ENCODE results near the gene ABCG4. TPM values are rescaled to one million over a fixed set of nuclear protein-coding genes. Genes with fewer than 3 reads are reported as not detected.

Gene ABCG4
- total RNA-seq, 2 experiments from 2014 or later = 0.08 TPM; not detected in 1

- no peak for TF ChIP-seq CTCF (IDR thresholded peaks at IDR 0.05)
- Mint-ChIP-seq H3K9me3 (no peaks in the 10 kb centered on the region), H3K27me3 (no peaks in the 10 kb centered on the region), H3K27ac (no peak overlapping the region), H3K4me3 (no peak overlapping the region), H3K4me1 (ENCODE audit: low read depth) (peaks cover 41% of the 10 kb centered on the region), H3K36me3 (ENCODE audit: low read depth) (peaks cover 59% of the 10 kb centered on the region)
- ChIA-PET CTCF (no interaction called here), POLR2A (interaction anchor here (0.6 kb wide), 1 partner anchor 184 kb away, joined by 3 read pairs; no protein-coding TSS in a partner anchor)
- Histone ChIP-seq H3K27ac (ENCODE audit: low read depth in 1 of 2, low read length in 2 of 2) (peak overlapping the region in 1 of 2 donors; percentile 13), H3K4me3 (ENCODE audit: low read length) (no peak overlapping the region), H3K4me1 (ENCODE audit: insufficient read depth, low read length) (peaks cover 59% of the 10 kb centered on the region), H3K27me3 (ENCODE audit: control insufficient read depth in 1 of 2, insufficient read depth in 2 of 2, low read length in 2 of 2) (no peaks in the 10 kb centered on the region), H3K9me3 (ENCODE audit: control insufficient read depth in 1 of 2, insufficient read depth in 1 of 2, low read length in 2 of 2) (no peaks in the 10 kb centered on the region), H3K36me3 (ENCODE audit: insufficient read depth, low read length) (peaks cover 65% of the 10 kb centered on the region)
- ATAC-seq (ENCODE audit: poor library complexity) (no peak), DNase-seq (no peak)
- intact Hi-C loops (cut with DNase I, micrococcal nuclease) = no loop called here
These were observed 35.1 kb upstream of the ABCG4 start for GRCh38 chr11:119113716-119114115.

GRCh38 chr11:119114351-119114750 is 34.5 kb upstream of the ABCG4 start:
- no peak overlapping the region for H3K27ac Mint-ChIP-seq
- peaks cover 34% of the 10 kb centered on the region for H3K4me1 Mint-ChIP-seq (ENCODE audit: low read depth)
- TF ChIP-seq CTCF (IDR thresholded peaks at IDR 0.05) = no peak
- Histone ChIP-seq H3K9me3 (ENCODE audit: control insufficient read depth in 1 of 2, insufficient read depth in 1 of 2, low read length in 2 of 2) (no peaks in the 10 kb centered on the region), H3K4me3 (ENCODE audit: low read length) (no peak overlapping the region), H3K36me3 (ENCODE audit: insufficient read depth, low read length) (peaks cover 65% of the 10 kb centered on the region), H3K27ac (ENCODE audit: low read depth in 1 of 2, low read length in 2 of 2) (peak overlapping the region in 1 of 2 donors; percentile 50), H3K27me3 (ENCODE audit: control insufficient read depth in 1 of 2, insufficient read depth in 2 of 2, low read length in 2 of 2) (no peaks in the 10 kb centered on the region), H3K4me1 (ENCODE audit: insufficient read depth, low read length) (peaks cover 52% of the 10 kb centered on the region)
- H3K27me3 Mint-ChIP-seq = no peaks in the 10 kb centered on the region
- ChIA-PET CTCF (no interaction called here), POLR2A (interaction anchor here (1.6 to 2.6 kb wide), 4 partner anchors 7 to 96 kb away, joined by 4 to 33 read pairs (median 16); partner anchors contain the start of genes C2CD2L, DPAGT1, RPS25 and TRAPPC4)
- H3K9me3 Mint-ChIP-seq = no peaks in the 10 kb centered on the region
- DNase-seq (no peak), ATAC-seq (ENCODE audit: poor library complexity) (no peak)
- intact Hi-C loops (cut with DNase I, micrococcal nuclease) = no loop called here
- no peak overlapping the region for H3K4me3 Mint-ChIP-seq
- peaks cover 55% of the 10 kb centered on the region for H3K36me3 Mint-ChIP-seq (ENCODE audit: low read depth)

- Histone ChIP-seq H3K9me3 (ENCODE audit: control insufficient read depth in 1 of 2, insufficient read depth in 1 of 2, low read length in 2 of 2) (no peaks in the 10 kb centered on the region), H3K36me3 (ENCODE audit: insufficient read depth, low read length) (peaks cover 58% of the 10 kb centered on the region), H3K4me1 (ENCODE audit: insufficient read depth, low read length) (peaks cover 42% of the 10 kb centered on the region), H3K27ac (ENCODE audit: low read depth in 1 of 2, low read length in 2 of 2) (peak overlapping the region; percentile 59 to 80), H3K4me3 (ENCODE audit: low read length) (peak overlapping the region; percentile 48), H3K27me3 (ENCODE audit: control insufficient read depth in 1 of 2, insufficient read depth in 2 of 2, low read length in 2 of 2) (no peaks in the 10 kb centered on the region)
- peaks cover 30% of the 10 kb centered on the region for H3K4me1 Mint-ChIP-seq (ENCODE audit: low read depth)
- peak overlapping the region; percentile 86 for H3K27ac Mint-ChIP-seq
- ChIA-PET CTCF (interaction anchor here (0.6 to 1.1 kb wide), 2 partner anchors 9 to 21 kb away, joined by 3 read pairs; partner anchors contain the start of gene C2CD2L), POLR2A (interaction anchor here (0.7 to 2.6 kb wide), 13 partner anchors 9 to 118 kb away, joined by 3 to 33 read pairs (median 4); partner anchors contain the start of genes ABCG4, C2CD2L, CBL and CENATAC)
- H3K9me3 Mint-ChIP-seq = no peaks in the 10 kb centered on the region
- no peak for TF ChIP-seq CTCF (IDR thresholded peaks at IDR 0.05)
- peak overlapping the region; percentile 71 for H3K4me3 Mint-ChIP-seq
- peaks cover 47% of the 10 kb centered on the region for H3K36me3 Mint-ChIP-seq (ENCODE audit: low read depth)
- ATAC-seq (ENCODE audit: poor library complexity) (peak; percentile 94), DNase-seq (peak in 6 of 14 experiments; percentile 15 to 73 (median 56))
- intact Hi-C loops (cut with DNase I, micrococcal nuclease) = loop anchor here in 1 of 2 experiments (1.0 to 5.0 kb wide), 2 partner anchors 14 to 183 kb away; no protein-coding TSS in a partner anchor
- no peaks in the 10 kb centered on the region for H3K27me3 Mint-ChIP-seq
These were observed 33.2 kb upstream of the ABCG4 start for GRCh38 chr11:119115484-119116234.

Measured in CD4-positive, alpha-beta T cell (primary cell).